ENCODE data around the gene DCBLD1. TPM values are rescaled to one million over a fixed set of nuclear protein-coding genes. Genes with fewer than 3 reads are reported as not detected.

The DCBLD1 gene
- total and polyA plus RNA-seq, 7 donors: 2.0 to 9.0 (median 4.0) TPM

DNA sequence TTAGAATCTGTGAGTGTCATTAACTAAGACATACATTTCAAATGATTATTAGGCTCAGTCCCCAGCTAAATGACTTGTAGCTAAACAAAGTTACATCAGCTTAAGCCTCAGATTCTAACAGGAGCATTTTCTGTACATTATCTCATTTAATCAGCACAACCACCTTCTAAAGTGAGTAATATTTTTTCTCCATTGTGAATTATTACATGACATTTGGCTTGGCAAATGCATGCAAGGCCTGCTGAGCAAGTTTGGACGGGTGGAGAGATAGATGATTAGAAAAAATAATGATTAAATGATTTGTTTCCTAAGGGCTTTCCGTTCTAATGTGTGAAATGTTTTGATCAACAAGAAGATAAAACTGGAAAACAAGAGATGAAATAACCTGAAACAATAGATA is 20.7 kb downstream of the DCBLD1 start:
- intact Hi-C loops (cut with DNase I): no loop called here
- peaks cover 11% of the 10 kb centered on the region for H3K4me1 ChIP-seq

DNA sequence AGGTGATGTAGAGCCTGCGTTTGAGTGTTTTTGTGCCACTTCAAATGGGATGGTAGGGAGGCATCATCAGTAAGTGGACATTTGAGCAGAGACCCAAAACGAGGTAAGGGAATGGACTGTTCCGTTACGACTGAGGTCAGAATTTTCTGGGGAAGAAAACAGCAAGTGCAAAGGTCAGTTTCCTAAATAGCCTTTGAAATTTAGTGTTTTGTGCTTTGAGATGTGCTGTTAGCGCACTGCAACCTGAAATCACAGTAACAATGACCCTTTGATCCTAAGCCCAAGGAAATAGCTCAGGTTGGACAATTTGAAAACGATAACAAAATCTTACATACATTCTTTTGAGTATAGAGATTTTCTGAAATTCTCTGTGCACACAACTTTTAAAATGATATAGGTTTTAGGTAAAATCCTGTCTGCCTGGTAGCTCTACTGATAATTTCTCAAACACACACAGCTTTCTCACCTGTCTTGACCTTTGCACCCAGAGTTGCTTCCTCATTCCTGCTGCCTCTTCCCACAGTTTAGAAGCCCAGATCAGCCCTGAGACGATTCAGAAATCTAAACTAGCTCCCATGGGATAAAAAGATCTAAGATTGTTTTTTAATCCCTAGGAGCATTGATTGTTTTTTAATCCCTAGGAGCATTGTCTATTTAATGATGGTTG is 22.1 kb downstream of the DCBLD1 start:
- H3K27me3 ChIP-seq (ENCODE audit: insufficient read depth in 3 of 3, low read length in 2 of 3): no peaks in the 10 kb centered on the region

More for the DNA sequence above, 20.7 kb downstream of the DCBLD1 start:
- WGBS, 3 donors: 70 to 79% (median 75%) methylated on average over 2 of the region's 2 CpGs
- no peaks in the 10 kb centered on the region for H3K9me3 ChIP-seq
- TF ChIP-seq, protein P1, sequence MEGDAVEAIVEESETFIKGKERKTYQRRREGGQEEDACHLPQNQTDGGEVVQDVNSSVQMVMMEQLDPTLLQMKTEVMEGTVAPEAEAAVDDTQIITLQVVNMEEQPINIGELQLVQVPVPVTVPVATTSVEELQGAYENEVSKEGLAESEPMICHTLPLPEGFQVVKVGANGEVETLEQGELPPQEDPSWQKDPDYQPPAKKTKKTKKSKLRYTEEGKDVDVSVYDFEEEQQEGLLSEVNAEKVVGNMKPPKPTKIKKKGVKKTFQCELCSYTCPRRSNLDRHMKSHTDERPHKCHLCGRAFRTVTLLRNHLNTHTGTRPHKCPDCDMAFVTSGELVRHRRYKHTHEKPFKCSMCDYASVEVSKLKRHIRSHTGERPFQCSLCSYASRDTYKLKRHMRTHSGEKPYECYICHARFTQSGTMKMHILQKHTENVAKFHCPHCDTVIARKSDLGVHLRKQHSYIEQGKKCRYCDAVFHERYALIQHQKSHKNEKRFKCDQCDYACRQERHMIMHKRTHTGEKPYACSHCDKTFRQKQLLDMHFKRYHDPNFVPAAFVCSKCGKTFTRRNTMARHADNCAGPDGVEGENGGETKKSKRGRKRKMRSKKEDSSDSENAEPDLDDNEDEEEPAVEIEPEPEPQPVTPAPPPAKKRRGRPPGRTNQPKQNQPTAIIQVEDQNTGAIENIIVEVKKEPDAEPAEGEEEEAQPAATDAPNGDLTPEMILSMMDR (IDR thresholded peaks at IDR 0.05): no peak
- peaks cover 0 to 25% of the 10 kb centered on the region in 2 donors for H3K36me3 ChIP-seq (ENCODE audit: insufficient read depth in 1 of 2, low read depth in 1 of 2)
- no peak overlapping the region for H3K4me3 ChIP-seq
- H3K27me3 ChIP-seq (ENCODE audit: insufficient read depth in 3 of 3, low read length in 2 of 3): no peaks in the 10 kb centered on the region
- DNase-seq (no peak), ATAC-seq (no peak)
- no peak overlapping the region for H3K27ac ChIP-seq

DNA sequence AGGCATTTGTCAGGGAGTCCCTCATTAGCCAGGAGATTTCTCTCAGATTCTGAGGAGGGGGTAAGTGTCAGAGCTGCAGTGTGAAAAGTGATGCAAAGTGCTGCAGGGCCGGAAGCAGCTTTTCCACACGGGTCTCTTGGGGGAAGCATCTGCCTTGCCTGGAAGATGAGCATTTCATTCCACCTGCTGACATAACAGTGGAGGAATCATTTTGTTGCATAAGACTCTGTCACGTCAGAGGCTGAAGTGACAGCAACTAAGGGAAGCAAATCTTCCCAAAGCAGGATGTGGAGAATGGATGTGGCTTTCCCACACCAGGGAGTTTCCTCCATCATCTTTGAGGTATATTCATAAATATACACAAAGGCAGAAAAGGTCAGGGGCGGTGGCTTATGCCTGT is 22.8 kb downstream of the DCBLD1 start:
- intact Hi-C loops (cut with DNase I): no loop called here
- H3K4me3 ChIP-seq: no peak overlapping the region
- H3K9me3 ChIP-seq: no peaks in the 10 kb centered on the region
- TF ChIP-seq, protein P1 (IDR thresholded peaks at IDR 0.05): no peak
- peaks cover 10% of the 10 kb centered on the region for H3K4me1 ChIP-seq
- peaks cover 0 to 25% of the 10 kb centered on the region in 2 donors for H3K36me3 ChIP-seq (ENCODE audit: insufficient read depth in 1 of 2, low read depth in 1 of 2)
- no peak overlapping the region for H3K27ac ChIP-seq
- ATAC-seq (no peak), DNase-seq (no peak)
- WGBS, 3 donors: 74 to 84% (median 81%) methylated on average over 4 of the region's 4 CpGs
- no peaks in the 10 kb centered on the region for H3K27me3 ChIP-seq (ENCODE audit: insufficient read depth in 3 of 3, low read length in 2 of 3)

More for the DNA sequence above, 22.1 kb downstream of the DCBLD1 start:
- intact Hi-C loops (cut with DNase I): no loop called here
- ATAC-seq (no peak), DNase-seq (no peak)
- Histone ChIP-seq H3K27ac (no peak overlapping the region), H3K9me3 (no peaks in the 10 kb centered on the region), H3K4me3 (no peak overlapping the region), H3K4me1 (peaks cover 10% of the 10 kb centered on the region), H3K36me3 (ENCODE audit: insufficient read depth in 1 of 2, low read depth in 1 of 2) (peaks cover 0 to 25% of the 10 kb centered on the region in 2 donors)
- WGBS, 3 donors: 81 to 85% (median 81%) methylated on average over 7 of the region's 7 CpGs
- TF ChIP-seq, protein P1 (IDR thresholded peaks at IDR 0.05): no peak

GRCh38 chr6:117506180-117506835 is 23.8 kb downstream of the DCBLD1 start:
- TF ChIP-seq, protein P1 (IDR thresholded peaks at IDR 0.05): no peak
- intact Hi-C loops (cut with DNase I): no loop called here
- Histone ChIP-seq H3K36me3 (ENCODE audit: insufficient read depth in 1 of 2, low read depth in 1 of 2) (peaks cover 0 to 25% of the 10 kb centered on the region in 2 donors), H3K27ac (no peak overlapping the region), H3K4me1 (peaks cover 10% of the 10 kb centered on the region), H3K27me3 (ENCODE audit: insufficient read depth in 3 of 3, low read length in 2 of 3) (no peaks in the 10 kb centered on the region), H3K9me3 (no peaks in the 10 kb centered on the region), H3K4me3 (no peak overlapping the region)
- peak in 2 of 4 donors; percentile 46 to 62 for ATAC-seq
- 75 to 78% (median 76%) methylated on average over 3 of the region's 3 CpGs for WGBS, 3 donors
- peak in 1 of 2 donors; percentile 17 for DNase-seq

Measured in psoas muscle (tissue), 8 donors.